Stimulated activated CD4-positive, alpha-beta T cell treated with anti-CD3 and anti-CD28 coated beads, Interleukin-4, amount 100 ng/mL, for 24 hours (primary cell): ENCODE results near the gene CHPT1.
A peak's percentile ranks its signal among the peaks of the same experiment; 100 is the strongest.

Experiments
- DNase-seq: peaks from one replicate; pipeline ENCODE4 v3.0.0-alpha.2; 2020

The CHPT1 gene

DNA sequence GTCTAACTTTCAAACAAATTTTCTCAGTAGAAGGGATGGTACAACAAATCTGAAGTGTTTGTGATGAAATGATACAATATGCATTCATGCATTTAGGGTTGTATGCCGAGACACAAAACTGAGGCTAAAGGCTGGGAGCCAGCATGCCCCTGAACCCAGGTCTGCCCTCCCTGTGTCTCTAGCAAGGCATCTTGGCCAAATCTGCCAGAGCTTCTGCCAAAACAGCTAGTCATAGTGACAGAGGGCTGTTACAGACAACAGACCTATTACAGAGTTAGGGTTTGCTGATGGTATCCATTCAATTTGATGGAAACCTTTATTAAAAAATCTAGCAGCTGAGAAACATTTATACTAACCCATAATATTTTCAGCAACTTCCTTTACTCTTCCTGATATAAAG is 11.3 kb upstream of the CHPT1 start:
- no peak for DNase-seq

DNA sequence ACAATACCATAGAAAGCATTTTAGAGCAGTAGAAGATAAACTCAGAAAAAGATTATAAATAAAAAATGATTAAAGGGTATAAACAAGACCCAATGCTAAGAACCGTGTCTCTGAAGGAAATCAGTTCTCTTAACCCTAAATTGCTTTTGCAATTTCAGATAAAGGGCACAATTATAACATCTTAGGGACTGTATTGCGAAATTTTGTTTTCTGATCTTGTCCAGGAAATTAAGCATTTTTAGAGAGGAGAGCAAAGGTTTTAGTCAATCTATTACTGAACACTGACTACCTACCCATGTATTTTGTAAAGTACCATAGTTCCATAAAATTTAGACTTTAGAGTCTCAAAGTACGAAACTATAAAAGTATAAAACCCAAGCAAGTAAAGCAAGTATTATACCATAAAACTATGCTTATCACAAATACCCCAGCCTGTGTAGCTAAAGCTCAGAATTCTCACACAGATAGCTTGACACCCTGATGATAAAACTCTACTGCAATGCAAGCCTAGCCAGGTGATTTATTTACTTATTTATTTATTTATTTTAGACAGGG is 6.8 kb upstream of the CHPT1 start:
- DNase-seq, result no peak

DNA sequence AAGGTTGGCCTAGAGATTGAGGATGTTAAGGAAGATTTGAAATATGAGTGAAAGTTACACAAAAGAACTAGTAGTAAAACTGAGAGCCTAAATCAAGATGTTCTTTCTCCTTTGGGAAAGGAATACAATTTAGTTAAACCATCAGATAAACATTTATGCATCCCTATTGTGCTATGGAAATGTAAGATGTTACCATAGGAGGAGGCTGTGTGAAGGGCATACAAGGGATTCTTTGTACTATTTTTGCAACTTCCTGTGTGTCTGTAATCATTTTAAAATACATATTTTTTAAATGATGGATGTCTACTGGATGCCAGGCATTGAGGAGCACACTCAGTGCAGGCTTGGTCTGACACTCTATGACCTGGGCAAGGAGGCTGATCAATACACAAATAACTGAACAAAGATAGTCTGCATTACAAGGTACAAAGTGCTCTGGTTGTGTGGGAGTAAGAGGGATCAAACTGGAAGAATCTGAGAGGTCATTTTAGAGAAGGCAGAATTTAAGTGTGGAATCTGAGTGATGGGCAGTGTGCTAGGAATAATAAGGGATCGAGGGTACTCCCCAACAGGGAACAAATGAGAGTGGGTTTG is 5.8 kb upstream of the CHPT1 start:
- no peak for DNase-seq

DNA sequence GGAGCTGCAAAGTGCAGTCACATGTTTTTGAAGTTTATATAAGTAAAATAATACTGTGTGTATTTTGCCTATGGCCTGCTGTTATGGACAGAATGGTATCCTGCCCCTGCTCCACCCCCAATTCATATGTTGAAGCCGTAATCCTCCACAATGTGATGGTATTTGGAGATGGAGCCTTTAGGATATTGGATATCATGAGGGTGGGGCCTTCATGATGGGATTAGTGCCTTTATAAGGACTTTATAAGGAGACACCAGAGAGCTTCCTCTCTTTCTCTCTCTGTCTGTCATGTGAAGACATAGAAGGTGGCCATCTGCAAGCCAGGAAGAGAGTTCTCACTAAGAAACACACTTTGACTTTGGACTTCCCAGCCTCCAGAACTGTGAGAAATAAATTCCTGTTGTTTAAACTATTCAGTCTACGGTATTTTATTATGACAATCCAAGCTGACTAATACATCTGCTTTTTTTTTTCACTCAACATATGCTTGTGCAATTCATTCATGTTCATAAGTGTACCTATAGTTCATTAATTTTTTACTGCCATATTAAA is 3.1 kb upstream of the CHPT1 start:
- no peak for DNase-seq

DNA sequence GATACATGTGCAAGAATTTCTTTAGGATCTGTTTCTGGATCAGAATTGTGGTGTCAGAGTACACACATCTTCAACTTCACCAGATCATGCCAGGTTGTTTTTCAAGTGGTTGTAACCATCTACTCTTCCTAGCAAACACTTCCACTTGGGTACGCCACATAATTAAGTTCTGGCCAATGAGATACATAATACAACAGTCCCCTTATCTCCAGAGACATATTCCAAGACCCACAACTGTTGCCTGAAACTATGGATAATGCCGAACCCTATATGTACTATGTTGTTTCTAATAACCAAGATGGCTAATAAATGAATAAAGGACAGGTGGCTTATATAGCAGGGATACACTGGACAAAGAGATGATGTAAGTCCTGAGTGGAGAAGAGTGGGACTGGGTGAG is 2.5 kb upstream of the CHPT1 start:
- no peak for DNase-seq

GRCh38 chr12:101695706-101696105 is 1.7 kb upstream of the CHPT1 start:
- no peak for DNase-seq

DNA sequence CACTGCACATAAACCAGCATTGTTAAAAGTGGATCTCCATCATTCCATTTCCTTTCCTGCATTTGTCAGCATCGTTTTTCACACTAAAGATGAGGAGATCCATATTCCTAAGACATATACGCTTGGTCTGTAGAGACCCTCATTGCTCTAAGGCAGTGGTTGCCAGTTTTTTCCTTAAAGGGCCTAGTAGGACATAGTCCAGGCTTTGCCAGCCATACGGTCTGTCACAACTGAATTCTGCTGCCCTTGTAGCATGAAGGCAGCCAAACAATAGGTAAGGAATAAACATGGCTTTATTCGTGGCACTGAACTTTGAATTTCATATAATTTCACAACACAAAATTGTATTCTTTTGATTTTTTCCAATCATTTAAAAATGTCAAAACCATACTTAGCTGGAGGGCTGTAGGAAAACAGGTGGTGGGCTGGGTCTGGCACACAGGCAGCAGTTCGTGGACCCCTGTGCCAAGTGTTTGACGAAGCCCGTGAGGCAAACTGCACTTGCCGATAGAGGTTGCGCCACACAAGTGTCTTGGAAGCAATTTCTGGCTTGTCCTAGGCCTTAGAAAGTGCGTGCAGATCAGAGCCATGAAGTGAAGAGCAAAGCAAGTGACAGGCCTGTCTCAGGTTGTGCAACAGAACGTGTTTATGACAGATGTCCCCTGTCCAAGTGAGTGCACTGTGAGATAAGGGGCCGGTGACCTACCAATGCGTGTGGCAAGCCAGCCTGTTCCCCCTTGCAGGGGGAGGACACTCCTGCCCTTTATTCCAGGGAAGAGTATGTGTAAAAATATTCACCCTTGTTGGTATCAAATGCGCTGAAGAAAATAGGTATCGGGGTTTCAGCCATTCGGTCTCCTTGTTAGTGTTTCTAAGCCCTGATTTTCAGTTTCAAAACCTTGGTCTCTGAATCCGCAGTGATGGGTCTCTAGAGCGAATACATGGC is 916 bp upstream of the CHPT1 start:
- no peak for DNase-seq

- peak; percentile 12 for DNase-seq
Observed at GRCh38 chr12:101697930-101698799, 725 bp downstream of the CHPT1 start.

DNA sequence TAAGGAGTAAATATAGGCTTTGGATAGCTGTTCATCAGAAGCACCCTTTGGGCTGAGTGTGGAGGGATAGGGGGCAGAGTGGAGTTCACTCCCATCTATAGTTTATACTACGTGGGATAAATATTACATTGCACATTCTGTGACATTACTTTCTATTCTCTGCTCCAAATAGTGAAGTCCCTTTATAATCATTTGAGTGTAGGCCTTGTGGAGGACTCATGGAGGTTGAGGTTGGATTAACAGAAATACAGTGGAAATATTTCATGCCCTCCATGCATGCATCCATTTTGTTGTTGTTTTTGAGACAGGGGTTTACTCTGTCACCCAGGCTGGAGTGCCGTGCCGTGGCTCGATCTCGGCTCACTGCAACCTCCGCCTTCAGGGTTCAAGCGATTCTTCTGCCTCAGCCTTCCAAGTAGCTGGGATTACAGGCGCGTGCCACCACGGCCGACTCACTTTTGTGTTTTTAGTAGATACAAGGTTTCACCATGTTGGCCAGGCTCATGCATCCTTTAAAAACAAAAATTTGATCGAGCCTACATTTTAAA is 1.4 kb downstream of the CHPT1 start:
- no peak for DNase-seq

- no peak for DNase-seq
Observed at GRCh38 chr12:101700299-101700820, 2.9 kb downstream of the CHPT1 start.

DNA sequence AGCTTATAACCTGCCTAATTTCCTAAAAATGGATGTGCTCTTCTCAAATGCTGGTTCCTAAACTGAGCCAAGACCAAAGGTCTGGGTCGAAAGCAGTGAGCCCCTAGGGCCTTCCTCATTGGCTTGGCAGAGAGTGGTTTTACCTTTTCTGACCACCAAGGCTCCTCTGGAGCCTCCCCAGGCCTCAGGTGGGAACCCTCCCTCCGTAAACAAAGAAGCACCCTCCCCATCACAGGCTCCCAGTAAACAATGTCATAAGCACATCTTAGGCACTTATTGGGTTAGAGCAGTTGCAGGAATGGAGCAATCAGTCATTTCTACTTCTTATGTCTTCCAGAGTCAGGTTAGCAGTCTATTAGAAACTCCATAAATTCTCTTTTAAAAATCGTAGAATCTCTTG is 6.0 kb downstream of the CHPT1 start:
- no peak for DNase-seq

DNA sequence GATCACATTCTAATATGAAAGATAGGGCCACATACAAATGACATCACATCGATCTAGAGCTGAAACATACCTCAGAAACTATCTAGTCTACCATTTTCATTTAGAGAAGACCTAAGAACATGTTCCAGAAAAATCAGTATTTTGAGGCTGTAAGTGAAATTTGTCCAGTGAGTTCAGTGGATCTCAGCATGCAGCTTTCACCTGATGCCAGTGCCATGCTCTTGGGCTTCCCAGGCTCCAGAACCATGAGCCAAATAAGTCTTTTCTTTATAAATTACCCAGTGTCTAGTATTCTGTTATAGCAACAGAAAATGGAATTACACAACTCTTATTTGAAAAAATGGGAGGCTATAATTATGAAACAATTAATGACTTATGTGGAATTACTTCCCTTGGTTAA is 9.0 kb downstream of the CHPT1 start:
- DNase-seq, result no peak

DNA sequence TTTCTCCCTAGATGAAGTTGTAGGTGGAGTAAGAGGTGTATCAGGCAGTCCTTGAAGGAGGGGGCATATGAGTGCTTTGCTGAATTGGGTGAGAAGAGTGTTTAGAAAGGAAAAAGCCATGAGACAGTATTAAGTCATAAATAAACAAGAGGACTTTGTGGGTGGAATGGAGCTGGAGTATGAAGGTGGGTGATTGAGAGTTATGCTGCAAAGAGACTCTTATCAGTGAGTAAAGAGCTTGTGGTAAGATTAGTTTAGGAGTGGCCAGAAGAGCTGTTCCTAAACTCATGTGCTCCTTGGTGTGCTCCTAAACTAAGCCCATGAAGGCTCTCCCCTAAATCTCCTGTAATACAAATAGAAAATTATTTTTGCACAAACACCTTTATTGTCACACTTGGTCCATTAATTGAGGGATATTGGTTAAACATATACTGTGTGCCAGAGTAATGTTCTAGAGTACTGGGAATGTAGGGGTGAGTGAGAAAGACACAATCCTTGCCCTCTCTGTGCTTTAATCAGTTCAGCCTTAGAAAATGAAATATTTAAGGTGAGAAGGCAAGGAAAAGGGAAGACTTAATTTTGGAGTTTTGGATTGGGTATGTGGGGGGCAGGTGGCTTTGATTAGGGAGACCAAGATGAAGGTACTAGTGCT is 9.8 kb downstream of the CHPT1 start:
- no peak for DNase-seq

GRCh38 chr12:101710288-101710687 is 12.8 kb downstream of the CHPT1 start:
- DNase-seq, result no peak

DNA sequence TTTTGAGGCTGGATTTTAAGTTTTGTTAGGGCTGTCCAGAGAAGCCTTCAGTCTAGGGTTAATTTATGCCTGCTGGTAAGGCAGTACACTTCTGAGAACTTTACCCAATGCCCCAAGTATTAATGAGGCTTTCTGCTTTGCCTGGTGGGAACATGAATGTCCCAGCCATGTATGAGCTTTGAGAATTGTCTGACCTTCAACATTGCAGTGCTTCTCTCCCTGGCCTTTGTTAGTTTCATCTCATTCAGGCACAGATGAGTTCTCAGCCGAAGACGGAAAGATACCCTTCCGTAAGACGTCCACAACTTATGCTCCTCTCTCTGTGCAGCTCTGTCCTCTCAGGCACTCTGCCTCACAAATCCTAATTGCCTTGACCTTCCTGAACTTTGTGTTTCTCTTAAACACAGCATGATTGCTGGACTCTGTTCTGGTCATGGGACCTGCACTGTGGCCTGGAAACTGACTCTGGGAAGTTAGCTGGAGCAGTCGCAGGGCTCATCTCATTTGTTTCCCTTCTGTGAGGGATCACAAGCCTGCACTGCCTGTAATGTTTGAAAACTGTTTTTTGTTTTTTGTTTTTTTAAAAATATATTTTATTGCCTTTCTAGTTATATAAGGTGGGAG is 15.7 kb downstream of the CHPT1 start:
- no peak for DNase-seq

GRCh38 chr12:101713930-101714329 is 16.5 kb downstream of the CHPT1 start:
- no peak for DNase-seq

DNA sequence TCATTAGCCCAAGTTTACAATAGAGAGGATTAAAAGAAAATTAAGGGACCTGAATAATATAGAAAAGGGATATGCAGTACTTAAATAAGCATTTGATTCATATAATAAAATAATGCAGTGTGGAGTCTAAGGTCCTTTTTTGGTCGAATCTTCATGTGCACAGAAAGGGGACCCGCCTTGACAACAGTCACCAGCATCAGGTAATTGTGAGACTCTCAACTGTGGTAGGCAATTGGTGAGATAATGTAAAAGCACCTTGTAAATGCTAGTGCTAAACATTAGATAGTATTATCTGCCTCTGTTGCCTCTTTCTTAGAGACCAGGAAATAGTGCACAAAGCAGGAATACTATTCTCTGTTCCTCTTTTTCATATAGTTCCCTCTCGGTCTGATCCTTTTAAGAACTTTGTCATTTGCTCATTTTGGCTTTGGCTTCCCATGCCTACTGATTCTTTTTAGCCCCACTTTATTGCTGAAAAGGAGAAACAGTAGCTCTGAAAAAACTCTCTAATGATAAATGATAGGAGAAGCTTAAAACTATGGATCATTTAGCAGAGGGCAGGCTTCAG is 17.5 kb downstream of the CHPT1 start:
- DNase-seq, result no peak

DNA sequence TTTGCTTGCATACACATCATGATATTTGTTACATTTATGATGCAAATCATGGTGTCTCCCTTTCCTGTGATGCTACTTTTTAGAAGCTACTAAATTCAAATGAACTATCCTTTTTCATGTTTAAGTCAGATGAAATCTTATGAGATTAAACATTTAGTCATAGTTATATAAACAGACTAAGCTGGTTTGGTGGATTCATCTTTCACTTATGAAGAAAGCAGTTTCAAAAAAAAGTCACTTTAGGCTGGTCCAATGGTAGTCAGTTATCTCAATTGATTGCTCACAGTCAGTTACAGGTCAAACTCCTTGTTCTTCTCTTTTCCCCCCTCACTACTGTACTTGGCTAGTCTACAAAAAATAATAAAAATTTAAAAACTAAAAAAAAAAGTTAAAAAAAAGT is 22.1 kb downstream of the CHPT1 start:
- DNase-seq, result no peak

- no peak for DNase-seq
Observed at GRCh38 chr12:101720118-101720517, 22.7 kb downstream of the CHPT1 start.

DNA sequence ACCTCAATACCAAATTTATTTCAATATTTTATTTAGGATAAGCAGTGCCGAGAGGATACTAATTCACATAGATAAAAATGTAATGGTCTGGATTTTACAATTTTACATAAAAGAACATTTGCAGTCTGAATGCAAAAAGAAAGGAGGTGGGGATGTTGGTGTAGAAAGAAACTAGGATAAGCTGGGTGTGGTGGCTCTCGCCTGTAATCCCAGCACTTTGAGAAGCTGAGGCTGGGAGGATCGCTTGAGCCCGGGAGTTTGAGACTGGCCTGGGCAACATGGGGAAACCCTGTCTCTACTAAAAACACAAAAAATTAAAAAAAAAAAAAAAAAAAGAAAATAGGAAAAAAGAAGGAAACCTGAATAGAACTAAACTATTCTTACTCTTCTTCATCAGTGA is 25.0 kb downstream of the CHPT1 start:
- DNase-seq, result no peak

GRCh38 chr12:101727098-101727497 is 29.7 kb downstream of the CHPT1 start:
- DNase-seq, result no peak
